Suppressor macrophage treated with lipopolysaccharide for 1 hour (primary cell): Measurements from ENCODE around the gene CASQ1.

Source experiments
- DNase-seq, 3 donors: peaks; one replicate each; pipeline ENCODE4 v3.0.0-alpha.2; 2020 to 2022

CASQ1 gene

DNA sequence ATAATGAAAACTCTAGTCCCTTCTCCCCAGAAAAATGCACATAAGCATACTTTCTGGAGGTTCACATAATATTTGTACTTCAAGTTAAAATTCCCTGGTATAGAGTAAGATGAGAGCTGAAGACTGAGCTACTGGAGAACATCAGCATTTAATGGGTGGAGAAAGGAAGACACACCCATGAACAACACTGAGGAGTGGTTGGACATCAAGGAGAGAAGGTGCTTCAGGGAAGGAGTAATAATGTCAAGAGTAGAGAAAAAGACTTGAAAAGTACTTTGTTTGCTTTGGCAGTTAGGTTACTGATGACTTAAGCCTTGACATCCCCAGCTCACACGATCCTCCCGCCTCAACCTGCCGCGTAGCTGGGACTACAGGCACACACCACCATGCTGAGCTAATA lies 36.7 kb downstream of the CASQ1 start:
- DNase-seq: no peak

DNA sequence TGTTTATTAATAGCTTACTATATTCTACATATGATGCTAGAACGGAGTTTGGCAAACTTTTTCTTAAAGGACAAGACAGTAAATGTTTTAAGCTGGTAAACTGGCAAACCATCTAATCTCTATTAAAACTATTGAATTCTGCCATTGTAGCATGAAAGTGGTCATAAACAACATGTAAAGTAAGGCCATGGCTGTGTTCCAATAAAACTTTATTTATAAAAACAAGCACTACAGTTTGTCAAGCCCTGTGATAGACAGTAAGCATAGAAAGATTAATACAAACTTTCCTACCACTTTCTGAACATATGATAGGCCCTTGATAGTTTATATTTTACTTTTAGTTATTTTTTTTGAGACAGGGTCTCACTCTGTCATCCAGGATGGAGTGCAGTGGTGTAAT lies 37.2 kb downstream of the CASQ1 start:
- DNase-seq: no peak

DNA sequence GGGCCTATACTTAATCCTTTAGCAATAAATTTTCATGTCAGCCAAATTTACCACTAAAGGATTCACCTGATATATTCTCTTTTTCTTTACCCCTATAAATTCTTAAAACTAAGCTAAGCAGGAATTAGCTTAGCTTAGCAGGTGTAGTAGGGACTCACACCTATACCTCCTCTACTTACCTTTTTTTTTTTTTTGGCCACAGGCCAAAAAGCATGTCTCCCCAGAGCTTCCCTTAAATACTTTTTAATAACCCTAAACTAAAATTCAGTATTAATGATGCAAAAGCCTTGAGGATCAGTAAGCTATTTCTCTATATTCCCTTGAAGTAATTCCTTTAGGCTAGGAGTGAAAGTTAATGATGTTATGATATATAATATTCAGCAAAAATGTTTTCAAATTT lies 38.1 kb downstream of the CASQ1 start:
- no peak for DNase-seq

DNA sequence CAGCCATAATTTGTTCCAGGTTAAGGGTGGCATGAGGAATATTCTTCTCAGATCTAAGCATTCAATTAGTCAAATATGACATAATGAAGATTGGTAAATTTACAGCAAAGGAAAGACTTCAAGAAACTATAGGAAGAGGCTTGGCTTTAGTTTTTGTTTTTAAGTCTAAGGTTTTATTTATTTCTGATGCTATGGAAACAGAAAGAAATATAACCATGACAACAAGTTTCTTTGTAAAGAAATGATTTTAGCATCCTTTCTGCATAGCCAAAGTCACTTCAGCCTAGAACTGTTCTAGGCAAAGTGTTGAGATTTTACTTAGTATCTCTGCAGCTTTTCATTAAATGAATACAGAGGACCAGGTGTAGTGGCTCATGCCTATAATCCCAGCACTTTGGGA lies 42.5 kb downstream of the CASQ1 start:
- no peak for DNase-seq

DNA sequence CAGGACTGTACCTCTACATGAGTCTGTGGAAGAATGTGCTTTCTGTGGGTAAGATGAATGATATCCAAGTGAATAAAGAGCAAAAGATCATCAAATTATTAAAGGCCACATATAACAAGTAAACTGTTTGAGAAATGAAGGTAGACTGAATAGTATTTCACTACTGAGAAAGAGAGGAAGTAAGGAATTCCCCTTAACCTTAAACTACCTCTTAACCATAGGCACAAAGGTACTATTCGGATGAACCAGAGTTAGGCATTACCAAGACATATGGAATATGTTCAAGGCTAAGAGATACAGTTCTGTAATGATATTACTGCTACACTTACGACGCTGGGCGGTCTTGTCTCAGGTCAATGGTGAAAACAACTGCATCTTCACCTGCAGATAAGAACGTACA lies 46.4 kb downstream of the CASQ1 start:
- DNase-seq: no peak

DNA sequence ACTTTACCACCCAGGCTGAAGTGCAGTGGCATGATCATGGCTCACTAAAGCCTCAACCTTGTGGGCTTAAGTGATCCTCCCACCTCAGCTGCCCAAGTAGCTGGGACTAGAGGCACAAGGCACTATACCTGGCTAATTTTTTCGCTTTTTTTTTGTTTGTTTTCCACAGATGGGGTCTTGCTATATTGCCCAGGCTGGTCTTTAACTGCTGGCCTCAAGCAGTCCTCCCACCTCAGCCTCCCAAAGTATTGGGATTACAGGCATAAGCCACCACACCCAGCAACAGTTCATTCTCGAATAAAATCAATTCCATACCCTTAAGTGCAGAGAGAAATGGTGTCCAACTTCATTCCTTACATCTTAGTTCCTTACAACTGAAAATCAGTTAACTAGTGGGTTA lies 47.2 kb downstream of the CASQ1 start:
- DNase-seq: no peak

DNA sequence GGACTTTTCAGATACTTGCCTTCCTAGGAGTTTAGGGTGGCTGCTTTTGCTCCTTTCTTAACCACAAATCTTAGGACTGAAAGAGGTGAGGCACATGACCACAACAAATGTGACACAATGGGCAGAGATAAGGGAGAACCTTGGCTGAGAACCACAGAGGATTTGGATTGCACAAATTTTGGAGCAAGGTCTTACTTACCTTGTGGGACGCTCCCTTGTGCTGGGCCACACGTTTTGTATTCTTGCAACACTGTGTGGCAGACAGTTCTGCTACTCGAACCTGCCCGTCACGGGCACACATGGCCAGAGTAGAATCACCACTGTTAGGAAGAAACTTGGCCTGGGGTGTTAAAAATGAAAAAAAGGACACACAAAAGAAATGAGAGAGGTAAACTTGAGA lies 48.0 kb downstream of the CASQ1 start:
- no peak for DNase-seq

DNA sequence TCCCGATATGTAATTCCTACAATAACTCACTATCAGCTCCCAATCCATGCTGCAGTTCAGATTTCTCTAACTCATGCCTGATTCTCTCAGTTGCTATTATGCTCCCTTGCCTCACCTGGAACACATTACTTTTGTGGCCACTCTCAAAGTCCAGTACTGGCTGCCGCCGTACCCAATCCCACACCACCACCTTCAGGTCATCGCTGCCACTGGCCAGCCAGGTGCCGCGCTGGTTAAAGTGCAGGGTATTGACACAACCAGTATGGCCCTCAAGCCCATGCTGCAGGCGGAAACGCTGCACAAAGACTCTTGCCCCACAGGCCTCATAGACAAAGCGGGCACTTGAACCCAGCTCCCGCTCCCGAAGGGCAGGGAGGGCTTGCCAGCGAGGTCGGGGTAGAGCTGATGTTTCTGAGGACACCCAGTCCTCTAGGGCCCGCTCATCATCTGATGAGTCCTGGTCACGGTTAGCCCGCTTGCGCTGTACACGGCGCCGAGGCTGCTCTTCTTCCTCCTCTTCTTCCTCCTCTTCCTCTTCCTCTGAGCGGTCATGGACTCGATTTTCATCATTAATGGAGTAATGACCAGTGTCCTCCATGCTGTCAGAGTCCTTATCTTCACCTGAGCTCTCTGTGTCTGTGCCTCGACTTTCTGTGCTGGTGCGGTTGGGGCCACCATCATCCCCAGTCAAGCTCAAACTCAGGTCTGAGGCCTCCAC lies 49.4 kb downstream of the CASQ1 start:
- no peak for DNase-seq

DNA sequence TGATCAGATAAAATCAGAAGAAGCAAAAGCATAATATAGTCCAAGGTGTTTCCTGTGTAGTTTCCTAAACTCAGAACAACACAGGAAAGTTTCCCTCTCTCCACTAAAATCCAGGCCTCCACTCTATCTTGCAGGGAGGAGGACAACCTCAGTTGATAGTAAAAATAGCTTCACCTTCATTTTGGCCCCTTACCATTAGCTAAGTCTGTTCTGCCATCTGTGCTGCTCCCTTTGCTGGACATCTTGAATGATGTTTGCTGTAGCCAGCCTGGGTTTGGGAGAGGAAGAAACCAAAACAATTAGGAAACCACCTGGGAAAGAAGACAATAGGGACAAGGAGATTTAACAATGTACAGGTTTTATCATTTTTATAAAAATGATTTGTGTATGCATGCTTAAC lies 53.4 kb downstream of the CASQ1 start:
- no peak for DNase-seq

DNA sequence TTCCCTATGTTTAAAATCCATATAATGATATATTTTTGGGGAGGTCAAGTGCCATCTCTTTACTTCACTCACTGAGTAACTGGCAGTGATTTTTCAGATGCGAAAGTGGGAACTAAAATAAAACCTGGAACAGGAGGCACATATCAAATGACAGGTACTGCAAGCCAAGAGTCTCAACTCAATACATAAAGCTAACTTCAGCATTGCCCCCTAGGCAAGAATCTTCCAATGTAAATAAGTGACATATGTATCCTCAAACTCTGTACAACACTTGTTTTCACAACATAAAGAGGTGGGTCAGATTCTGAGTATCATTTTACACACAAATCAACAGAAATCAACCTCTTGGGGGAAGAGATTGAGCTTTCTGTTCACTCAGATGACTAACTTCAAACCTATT lies 53.8 kb downstream of the CASQ1 start:
- no peak for DNase-seq

DNA sequence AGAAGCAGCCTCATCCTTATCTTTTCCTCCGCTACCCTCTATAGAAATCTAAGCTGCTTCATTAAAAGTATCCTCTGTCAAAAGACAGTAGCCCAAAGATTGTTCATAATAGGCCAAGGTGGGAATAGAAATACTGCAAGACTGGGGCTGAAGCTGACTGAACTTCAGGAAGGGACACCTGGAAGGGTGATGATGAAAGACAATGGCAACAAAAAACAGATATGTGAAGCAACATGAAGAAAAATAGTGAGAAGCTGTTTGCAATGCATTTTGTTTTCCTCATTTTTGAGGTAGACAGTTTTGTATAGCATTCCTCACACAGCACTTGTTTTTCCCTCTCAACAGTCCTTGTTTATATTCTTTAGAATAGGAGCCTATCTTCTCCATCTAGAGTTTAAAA lies 55.1 kb downstream of the CASQ1 start:
- DNase-seq: no peak

DNA sequence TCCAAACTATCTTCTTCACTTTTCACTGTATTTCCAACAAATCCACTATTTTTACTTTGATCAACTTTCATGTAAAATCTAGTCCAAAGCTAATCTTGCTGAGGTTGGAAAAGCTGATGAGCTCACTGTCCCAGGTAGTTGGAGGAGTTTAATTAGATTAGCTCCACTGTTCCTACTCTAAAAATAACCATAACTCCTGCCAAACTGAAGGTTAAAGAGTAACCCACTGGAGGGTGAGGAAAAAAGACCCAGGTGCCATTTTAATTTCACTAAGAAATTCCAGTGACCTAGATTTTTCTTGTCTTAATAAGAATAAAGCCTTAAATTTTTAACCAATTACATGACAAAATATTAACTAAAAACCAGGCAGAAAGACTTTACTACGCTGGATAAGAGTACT lies 56.7 kb downstream of the CASQ1 start:
- no peak for DNase-seq

DNA sequence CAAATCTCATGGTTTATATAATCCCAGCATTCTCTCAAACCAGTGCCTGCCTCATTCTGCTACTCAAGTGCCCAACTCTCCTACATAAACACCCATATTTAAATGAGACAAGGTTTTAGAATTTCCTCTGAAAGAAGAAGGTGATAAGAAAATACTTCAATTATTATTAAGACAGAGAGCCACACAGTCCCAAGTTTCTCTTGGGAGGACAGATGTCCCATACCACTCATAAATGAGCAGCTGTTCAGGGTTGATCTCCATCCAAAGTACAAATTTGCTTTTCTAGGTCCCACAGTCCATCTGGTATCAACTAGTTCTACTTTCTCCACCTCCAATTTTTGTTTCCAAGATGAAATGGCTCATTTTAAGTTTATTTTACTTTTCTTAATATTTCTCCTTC lies 60.6 kb downstream of the CASQ1 start:
- DNase-seq: no peak
